ENCODE measurements around the gene TCF7L2.

TCF7L2 gene

DNA sequence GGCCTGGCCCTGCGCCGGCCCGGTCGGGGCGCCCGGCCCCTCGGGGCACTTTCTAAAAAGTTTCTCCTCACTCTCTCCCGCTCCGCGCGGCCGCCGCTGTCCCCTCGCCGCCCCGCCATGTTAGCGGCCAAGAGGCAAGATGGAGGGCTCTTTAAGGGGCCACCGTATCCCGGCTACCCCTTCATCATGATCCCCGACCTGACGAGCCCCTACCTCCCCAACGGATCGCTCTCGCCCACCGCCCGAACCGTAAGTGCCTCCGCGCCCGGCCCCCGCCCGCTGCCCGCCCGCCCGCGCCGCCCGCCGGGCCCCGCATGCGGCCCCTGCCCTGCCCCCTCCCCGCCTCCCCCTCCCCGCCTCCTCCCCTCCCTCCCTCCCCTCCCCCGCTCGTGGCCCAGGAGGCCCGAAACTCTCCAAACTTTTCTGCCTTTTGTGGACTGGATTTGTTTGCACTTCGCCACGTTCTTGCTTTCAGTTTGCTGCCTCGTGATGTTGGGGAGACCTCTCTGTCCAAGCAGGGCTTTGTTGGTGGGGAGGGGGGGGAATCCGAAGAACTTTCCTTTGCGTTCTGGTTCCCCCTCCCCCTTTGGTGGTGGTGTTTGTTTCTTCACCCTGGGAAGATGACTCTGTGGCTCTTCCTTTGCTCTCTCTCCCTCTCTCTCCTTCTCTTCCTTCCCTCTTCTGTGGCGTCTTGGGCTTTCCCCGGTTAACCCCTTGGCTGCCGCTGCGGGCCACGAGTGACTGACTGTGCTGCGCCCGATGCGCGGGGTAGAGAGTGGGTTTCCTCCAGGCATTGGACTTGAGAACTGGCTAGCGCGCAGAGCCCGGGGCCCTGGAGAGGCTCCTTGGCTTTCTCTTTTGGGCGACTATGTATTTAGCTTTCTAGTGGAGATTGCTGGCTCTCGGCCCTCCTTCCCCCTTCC lies 1.6 kb downstream of the TCF7L2 start:
- no peak for DNase-seq (ENCODE audit: low read depth)
- TF ChIP-seq, protein P1, sequence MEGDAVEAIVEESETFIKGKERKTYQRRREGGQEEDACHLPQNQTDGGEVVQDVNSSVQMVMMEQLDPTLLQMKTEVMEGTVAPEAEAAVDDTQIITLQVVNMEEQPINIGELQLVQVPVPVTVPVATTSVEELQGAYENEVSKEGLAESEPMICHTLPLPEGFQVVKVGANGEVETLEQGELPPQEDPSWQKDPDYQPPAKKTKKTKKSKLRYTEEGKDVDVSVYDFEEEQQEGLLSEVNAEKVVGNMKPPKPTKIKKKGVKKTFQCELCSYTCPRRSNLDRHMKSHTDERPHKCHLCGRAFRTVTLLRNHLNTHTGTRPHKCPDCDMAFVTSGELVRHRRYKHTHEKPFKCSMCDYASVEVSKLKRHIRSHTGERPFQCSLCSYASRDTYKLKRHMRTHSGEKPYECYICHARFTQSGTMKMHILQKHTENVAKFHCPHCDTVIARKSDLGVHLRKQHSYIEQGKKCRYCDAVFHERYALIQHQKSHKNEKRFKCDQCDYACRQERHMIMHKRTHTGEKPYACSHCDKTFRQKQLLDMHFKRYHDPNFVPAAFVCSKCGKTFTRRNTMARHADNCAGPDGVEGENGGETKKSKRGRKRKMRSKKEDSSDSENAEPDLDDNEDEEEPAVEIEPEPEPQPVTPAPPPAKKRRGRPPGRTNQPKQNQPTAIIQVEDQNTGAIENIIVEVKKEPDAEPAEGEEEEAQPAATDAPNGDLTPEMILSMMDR (IDR thresholded peaks at IDR 0.05; ENCODE audit: control insufficient read depth, insufficient read depth, low read depth, low read length, missing control alignments) = no peak
- peak overlapping the region; percentile 84 for H3K4me3 ChIP-seq (ENCODE audit: control insufficient read depth, low read depth, low read length)

- DNase-seq (ENCODE audit: low read depth) = no peak
Measured at GRCh38 chr10:112952282-112953173, 2.5 kb downstream of the TCF7L2 start.

GRCh38 chr10:112953174-112954159 lies 3.4 kb downstream of the TCF7L2 start:
- no peak for DNase-seq (ENCODE audit: low read depth)
- TF ChIP-seq, protein P1 (IDR thresholded peaks at IDR 0.05; ENCODE audit: control insufficient read depth, insufficient read depth, low read depth, low read length, missing control alignments) = no peak
- H3K4me3 ChIP-seq (ENCODE audit: control insufficient read depth, low read depth, low read length) = peak overlapping the region; percentile 84

More at GRCh38 chr10:112952282-112953173, 2.5 kb downstream of the TCF7L2 start:
- TF ChIP-seq, protein P1 (IDR thresholded peaks at IDR 0.05; ENCODE audit: control insufficient read depth, insufficient read depth, low read depth, low read length, missing control alignments) = no peak
- peak overlapping the region; percentile 84 for H3K4me3 ChIP-seq (ENCODE audit: control insufficient read depth, low read depth, low read length)

DNA sequence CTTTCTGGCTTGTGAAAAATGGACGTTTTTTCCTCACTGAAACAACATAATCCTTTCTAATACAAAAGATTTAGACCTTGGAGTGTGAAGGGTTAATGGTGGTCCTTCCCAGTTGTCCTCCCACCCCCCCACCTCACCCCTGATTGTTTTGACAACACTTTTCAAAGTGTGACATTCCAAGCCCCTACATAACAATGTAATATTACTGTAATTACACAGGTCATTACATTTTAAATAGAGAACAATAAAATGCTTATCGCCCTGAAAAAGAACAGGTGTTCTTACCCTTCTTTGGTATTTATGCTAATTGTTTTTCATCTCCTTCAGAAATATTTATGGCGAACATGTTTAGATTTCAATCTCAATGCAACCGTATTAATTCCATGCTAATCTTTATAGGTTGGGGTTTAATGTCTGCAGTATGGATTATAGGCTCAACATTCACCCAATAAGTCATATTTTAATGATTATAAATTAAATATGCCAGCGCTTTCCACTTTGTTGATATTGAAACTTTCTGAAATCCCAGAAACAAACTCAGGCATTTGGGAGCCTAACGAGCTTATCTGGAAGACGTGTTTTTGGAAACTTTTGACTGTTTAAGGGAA lies 5.0 kb downstream of the TCF7L2 start:
- DNase-seq (ENCODE audit: low read depth) = no peak
- TF ChIP-seq, protein P1 (IDR thresholded peaks at IDR 0.05; ENCODE audit: control insufficient read depth, insufficient read depth, low read depth, low read length, missing control alignments) = no peak
- peak overlapping the region; percentile 17 for H3K4me3 ChIP-seq (ENCODE audit: control insufficient read depth, low read depth, low read length)

DNA sequence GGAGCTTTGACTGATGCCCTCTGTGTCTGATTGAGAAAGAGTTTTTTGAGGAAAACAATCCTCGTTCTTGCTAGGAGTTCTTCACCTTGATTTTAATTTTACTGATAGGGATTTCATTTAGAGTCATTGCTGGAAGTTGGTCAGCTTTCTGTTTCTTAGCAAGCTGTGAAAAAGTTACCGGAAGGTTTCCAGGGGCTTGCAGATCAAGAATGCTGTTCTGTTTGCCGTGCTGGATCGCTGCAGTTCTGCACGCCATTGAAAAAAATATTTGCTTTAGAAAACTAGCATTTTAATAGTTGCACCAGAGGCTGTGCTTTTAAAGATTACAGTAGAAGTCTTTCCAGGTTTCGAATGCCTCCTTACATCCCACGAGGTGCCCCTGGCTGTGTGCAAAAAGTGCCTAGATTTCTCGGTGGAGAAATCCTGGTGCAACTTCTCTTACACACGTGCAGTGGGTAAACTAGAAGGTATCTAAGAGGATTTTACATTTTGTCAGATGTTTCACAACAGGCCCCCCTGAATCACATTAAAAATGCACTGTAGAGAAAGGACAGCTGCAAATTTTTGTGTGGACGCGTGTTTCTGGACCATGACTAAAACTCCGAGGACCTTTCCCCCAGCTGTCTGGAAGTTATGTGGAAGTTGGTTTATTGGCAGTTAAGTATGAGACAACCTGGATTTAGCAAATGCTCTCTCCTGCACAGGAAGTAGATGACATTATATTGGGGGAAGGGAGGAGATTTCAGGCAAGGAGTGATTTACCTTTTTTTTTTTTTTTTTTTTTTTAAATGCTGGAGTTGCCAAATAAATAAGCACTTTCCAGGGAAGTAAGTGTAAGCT lies 5.8 kb downstream of the TCF7L2 start:
- H3K4me3 ChIP-seq (ENCODE audit: control insufficient read depth, low read depth, low read length) = peak overlapping the region; percentile 17
- DNase-seq (ENCODE audit: low read depth) = peak; percentile 73
- TF ChIP-seq, protein P1 (IDR thresholded peaks at IDR 0.05; ENCODE audit: control insufficient read depth, insufficient read depth, low read depth, low read length, missing control alignments) = no peak

All from AG09309 (cell line).